GM19372 (cell line): ENCODE data around the gene NUCKS1.

Source experiments
- ATAC-seq: cut with Tn5 transposase; IDR thresholded peaks from one replicate; pipeline ENCODE4 v1.9.1; 2021; ENCODE audit warnings: mild to moderate bottlenecking, low read depth, moderate library complexity; ENCODE audit not compliant: unreplicated experiment

The NUCKS1 gene, protein sequence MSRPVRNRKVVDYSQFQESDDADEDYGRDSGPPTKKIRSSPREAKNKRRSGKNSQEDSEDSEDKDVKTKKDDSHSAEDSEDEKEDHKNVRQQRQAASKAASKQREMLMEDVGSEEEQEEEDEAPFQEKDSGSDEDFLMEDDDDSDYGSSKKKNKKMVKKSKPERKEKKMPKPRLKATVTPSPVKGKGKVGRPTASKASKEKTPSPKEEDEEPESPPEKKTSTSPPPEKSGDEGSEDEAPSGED

DNA sequence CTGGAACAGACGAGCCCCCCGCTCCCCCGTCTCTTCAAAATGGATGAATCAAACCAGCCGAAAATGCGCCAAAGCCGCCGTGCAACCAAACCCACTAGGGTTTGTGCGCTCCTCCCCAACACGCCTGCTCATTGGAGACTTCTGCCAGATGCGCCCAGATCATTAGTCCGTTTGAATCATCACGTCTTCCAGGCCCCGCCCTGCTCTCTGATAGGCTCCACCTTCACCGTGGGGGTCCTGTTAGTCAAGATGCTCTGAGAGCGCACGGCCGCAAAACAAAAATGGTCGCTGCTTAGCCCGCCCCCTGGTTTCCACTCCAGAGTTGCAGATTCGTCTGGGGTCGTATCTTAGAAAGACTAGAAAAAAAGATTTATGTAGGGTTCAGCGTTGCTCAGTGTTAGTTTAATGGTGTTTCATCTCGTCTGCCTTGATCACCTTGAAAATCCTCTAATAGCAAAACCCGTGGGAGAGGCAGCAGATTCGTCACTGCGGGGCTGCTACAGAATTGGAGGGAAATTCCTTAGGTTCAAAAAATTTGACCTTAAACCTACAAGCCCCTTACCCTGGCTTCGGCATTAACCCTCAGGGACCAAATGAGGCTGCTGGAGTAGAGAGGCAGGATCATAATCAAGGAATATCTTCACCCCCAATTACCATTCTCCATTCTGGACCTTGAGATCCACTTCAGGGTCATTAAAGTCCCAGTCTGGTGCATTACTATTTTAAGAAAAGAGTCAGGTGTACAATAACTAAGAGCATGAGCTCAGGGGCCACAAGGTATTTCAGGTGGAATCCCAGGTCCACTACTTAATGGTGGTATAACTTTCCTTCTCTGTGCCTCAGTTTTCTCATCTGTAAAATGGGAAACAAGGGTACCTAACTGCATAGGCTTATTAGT is at the start of gene NUCKS1:
Gene NUCKS1, minus strand, starts transcription at position 45 of the 898 bp plus-strand sequence. CDS start 209 bp downstream, outside the sequence.
- ATAC-seq, result peak; percentile 72

DNA sequence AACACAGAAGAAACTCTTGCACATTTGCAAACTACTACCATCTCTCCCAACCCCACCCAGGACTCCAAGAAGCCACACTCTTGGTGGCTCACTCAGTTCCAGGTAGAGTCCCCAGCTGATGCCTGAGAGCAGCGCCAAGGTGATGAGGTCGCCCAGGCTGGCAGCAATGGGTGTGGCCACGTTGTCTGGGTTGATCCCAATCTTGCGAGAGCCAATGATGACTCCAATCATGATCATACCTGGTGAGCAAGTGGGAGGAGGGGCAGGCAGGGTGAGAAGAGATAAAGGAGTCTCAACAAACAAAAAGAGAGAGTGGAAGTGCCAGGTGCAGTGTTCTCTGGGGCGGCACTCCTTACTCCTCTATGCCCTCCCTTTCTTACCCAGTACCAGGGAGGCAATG is 48.6 kb upstream of the NUCKS1 start:
- ATAC-seq, result no peak

DNA sequence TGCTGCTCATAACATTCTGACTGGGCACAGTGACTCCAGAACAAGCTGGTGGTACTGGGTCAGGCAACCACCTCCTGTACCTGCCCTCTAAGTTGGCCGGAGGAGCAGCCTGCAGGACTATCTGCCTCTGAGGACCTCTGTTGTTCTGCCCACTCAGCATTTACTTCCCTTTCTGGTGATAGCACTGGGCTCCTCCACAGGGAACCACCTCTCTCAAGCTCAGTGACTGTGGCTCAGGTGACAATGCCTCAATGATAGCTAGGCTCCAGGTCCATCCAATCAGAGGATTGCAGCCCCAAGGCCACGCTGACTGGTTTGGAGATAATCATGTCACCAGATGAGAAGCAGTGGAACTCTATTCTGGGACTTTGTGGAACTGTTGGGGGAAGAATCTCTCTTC is 47.2 kb upstream of the NUCKS1 start:
- ATAC-seq, result no peak

DNA sequence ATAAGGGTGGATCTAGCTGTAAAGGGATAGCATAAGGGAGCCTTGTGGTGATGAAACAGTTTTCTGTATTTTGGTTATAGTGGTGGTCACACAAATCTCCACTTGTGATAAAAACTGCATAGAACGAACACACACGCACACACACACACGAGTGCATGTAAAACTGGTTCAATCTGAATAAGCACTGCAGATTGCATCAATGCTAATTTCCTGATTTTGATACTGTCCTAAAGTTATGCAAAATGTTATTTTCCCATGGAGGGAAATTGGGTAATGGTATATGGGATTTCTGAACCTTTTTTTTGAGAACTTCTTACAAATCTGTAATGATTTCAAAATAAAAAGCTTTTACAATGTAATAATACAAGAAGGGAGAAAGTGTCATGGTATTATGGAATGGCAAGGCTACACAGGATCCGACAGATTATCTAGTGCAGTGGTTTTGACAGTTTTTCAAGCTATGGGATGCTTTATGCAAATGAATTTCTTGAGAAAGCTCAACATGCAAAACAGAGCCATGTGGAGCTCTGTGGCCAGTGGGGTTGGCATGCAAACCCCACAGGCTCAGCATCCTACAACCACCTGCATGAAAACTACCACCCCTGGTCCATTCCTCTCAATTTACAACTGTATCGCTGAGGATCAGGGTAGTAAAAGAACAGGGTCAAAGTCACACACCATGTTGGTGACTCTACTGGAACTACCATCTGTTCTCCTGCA is 44.2 kb upstream of the NUCKS1 start:
- no peak for ATAC-seq

DNA sequence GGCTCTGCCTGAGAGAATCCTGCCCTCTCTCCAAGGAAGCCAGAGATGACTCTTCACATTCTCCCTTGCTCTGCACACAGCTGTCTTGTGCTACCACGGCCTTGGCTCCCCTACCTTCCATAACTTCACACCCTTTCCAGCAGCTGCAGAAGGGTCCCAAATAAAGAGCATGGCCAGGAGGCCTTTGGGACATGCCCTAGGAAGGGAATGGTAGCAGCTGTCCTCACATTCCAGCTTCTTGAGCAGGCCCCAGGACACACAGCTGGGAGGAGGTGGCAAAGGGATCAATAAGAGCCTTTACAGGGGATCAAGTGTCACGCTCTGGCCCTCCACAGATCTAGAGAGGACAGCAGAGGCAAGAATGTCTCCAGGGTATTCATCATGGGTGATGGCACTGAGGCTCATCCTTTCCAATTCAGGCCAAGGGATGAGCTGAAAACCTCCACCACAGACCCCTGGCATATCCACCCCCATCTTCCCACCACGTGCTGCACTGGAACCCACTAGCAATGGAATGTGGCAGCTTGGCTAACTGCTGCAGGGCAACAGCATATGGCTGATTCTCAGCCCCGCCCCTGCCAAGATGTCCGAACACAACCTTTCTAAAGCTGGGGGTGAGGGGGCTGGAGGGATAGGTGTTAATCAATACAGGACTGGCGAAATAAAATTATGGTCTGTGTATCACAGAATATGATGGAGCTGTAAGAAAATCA is 43.1 kb upstream of the NUCKS1 start:
- no peak for ATAC-seq

DNA sequence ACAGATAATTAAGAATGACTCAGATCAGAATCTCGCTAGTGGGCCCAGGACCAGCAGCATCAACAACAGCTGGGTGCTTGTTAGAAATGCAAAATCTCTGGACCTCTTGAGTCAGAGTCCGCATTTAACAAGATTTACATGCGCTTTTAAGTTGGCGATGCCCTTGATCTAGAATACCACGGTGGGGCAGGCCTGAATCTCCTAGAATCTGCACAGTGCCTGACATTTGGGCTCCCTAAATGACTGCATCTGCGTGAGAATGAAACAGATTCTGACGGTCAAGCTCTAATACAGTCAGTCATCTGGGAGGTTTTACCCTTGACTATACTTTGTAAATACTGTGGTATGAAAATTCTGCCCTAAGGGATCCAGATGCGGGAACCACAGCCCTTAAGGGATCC is 42.5 kb upstream of the NUCKS1 start:
- ATAC-seq, result no peak

DNA sequence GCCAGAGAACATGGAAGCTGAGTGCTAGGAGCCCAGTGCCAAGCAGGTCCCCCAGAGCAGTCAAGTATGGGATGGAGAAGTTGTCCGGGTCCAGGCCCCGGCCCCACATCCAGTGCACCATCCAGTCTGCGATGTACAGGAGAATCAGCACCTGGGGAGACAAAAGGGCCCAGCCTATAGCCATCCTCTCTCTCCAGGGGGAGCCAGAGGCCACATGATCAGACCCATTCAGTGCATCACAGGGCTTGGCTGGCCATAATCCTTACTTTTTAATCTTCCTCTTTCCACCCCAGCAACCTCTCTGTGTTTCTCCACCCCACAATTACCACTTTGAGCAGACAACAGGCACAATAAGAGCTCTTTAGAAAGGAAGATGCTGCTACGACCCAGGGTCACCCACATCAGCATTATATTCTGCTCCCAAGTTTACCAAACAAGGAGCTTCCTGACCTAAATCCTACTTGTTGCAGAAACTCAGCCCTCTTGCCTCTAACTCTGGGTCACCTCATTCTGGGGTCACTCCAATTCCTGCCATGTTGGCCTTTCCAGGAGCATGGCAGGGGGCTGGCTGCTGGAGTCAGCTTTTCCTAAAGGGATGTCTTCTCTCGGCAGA is 41.7 kb upstream of the NUCKS1 start:
- no peak for ATAC-seq

DNA sequence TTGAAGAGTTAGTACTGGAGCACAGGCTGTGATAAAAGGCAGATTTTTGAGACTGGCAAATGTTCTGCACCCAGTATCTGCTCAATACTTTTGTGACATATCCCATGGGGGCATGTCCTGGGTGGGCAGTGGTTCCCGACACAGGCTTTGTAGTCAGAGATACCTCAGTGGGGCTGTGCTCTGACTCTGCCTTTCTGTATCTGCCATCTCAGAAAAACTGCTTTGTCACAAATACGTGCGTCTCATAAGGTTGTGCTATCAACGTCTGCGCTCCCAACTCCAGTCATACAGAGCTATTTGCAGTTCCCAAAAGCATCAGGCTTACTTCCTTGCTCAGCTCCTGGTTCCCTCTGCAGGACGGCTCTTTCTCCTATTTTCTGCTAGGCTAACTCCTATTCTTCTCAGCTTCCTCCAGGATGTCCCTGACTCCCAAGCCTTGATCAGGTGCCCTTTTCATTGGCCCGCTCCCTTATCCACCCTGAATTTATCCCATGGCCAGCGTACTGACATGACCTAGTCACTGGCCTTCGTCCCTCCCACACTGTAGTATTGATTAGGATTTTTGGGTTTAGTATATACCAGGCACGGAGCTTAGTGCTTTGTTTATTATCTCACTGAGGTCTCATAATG is 37.4 kb upstream of the NUCKS1 start:
- no peak for ATAC-seq

DNA sequence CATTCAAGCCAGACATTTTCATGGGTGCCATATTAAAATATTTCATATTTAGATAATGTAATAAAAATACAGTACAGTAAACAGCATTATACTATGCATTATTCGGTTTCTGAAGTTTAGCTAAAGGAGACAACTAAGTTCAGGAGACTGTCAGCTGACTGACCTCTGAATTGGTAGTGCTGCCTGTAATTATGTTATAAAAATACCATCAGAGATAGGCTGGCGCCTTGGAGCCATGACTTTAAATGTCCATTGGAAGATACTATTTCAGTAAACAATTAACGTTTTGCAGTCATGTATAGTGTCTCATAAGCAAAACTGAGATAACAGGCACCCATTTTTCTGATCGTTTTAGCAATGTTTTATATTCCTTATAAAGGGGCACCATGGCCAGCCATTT is 36.6 kb upstream of the NUCKS1 start:
- no peak for ATAC-seq

DNA sequence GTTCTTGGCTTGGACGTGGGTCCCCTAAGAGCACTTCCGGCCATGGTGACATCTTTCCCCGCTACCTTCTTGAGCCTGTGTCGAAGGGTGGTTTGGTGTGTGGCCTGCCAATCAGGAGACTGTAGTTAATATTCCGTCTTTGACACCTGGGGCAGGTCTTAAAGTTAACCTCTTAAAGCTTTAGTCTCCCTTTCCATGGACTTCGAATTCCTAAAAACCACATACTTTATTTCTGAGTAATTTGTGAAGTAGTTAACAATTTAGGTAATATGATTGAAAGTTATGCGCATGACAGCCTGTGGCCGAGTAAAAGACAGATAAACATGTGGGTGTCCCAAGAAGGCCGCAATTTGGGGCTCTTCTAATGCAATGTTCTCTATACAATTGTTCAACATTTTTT is 35.5 kb upstream of the NUCKS1 start:
- no peak for ATAC-seq

DNA sequence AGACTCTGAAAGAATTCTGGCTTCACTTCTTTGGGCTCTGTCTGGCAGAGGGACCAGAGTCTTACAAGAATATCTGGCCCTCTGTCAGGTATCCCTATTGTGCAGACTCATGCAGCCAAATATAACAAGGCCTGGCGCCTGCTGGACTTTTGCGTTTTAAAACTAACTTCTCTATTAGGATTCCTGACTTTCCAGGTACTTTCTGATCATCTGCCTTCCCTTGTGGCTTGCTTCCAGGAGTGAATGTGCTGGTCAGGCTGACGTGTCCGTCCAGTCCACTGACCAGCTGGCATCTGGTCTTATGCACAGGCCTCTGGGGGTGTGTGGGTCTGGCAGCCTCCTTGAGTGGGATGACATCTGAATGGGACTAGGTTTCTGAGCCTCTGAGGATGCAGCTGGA is 33.9 kb upstream of the NUCKS1 start:
- no peak for ATAC-seq

DNA sequence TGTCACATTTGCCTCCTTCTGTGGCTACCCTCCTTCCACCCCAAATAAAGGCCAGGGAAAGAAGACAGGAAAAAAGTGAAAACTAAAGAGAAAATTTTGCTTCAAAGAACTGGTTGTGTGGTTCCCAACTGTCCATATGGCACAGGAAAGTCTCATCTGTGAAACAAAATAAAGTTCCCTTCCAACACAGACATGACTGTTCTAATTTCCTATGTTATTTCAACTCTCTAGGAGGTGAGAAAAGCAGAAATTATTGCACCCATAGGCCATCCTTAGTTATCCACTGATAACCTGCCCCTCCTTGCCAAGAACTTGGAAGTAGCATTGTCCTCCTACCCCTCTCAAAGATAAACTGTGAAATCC is 33.4 kb upstream of the NUCKS1 start:
- no peak for ATAC-seq

DNA sequence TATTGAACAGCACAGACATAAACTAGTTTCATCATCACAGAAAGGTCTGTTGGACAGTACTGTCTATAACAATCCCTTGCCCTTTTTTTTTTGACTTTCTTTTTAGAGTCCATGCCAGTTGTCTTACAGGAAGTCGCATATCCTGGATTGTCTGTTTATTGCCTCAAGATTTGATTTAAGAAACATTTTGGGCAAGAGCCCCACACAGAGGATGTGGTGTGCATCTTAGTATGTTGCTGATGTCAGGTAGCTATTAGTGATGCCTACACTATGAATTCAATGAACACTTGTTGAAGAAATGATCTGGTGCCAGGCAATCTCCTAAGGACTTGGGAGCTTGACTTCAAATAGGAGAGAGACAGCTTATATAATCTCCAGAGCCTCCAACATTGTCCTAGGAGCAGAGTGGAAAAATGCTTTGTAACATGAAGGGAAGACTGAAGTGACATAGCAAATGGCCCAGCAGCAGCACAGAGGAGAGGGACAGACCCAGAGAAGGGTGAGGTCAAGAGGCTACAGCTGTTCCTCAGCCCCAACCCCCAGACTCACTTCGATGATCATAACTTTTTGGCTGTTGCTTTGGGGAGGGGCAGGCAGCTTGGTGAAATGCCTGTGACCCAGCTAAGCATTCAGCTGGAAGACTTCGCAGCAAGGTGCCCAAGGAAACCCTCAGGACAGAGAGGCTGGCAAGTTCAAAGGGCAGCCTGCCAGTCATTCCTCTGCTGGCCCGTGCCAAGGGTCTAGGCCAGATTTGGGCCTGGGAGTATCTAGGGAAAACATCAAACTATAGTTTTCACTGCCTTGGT is 32.8 kb upstream of the NUCKS1 start:
- ATAC-seq, result no peak

DNA sequence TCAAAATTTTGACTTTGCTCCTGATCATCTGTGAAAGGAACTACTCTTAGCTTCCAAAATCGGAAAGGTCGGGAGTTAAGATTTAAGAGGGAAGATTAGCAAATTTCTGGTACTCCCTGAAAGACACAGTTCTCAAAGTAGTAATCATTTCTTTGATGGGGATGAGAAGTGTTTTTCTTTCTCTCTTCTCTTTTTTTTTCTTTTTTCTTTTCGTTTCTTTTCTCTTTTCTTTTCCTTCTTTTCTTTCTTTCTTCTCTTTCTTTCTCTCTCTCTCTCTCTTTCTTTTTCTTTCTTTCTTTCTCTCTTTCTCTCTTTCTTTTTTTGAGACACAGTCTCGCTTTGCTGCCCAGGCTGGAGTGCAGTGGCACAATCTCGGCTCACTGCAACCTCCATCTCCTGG is 30.4 kb upstream of the NUCKS1 start:
- no peak for ATAC-seq

DNA sequence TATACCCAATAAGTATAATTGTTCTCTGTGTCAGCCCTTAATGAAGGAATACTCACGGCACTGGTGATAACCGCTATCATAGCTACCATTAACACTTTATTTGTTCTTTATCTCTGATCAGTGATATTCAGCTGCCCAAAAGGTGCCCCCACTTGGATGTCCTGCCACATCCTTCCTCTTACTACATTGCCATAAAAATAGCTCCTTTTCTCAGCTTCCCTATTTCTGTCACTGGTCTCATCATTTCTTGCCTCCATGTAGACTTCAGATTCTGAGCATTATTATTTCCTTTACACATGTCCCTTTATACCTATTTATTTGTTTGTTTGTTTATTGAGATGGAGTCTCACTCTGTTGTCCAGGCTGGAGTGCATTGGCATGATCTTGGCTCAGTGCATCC is 28.0 kb upstream of the NUCKS1 start:
- ATAC-seq, result no peak

DNA sequence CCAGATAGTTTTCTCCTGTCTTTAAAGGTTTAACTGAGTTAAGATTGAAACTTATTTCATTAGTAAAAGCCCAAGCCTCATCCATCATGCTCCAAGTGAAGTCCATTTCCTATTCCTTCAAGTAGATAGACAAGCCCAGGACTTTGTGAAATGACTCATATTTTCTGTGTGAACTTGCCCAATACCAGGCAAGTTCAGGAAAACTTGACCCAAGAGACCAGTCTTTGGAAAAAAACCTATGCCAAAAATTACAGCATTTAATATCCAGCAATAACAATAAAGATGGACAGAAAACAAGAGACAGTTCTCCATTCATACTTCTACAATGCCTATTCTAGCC is 25.7 kb upstream of the NUCKS1 start:
- no peak for ATAC-seq

DNA sequence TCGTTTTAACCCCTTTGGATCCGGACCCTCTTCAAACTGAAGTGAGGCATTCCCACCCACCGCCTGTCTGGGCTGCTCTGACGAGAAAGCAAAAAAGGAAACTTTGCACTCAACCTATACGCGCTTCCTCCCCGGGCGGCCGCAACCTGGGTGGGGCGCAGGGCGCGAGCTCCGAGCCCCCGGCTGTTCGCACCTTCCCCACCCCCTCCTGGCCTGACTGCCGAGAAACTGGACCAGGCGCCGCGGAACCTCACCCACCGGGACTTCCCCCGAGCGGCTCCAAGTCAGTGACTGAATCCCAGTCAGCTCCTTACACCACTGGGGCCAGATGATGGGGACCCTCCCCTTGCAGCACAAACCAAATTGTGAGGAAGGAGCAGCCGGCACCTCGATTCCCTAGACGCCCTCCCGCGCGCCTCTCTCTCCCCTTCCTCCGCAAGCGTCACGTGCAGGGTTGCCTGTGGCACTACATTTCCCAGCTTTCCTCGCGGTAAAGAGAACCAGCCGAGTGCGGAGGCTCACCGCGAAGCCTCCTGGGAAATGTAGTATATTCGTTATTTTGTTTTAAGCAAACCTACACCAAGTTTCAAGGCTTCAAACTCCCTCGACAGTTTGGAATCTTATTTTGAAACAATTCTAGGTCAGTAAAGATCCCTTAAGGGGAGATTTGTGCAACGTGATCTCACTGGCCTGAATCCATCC is 25.2 kb upstream of the NUCKS1 start, which contains the start of gene RAB29:
Gene RAB29, minus strand, starts transcription at position 468 of the 702 bp plus-strand sequence. CDS start 526 bp downstream, outside the sequence.
- ATAC-seq, result peak; percentile 71

DNA sequence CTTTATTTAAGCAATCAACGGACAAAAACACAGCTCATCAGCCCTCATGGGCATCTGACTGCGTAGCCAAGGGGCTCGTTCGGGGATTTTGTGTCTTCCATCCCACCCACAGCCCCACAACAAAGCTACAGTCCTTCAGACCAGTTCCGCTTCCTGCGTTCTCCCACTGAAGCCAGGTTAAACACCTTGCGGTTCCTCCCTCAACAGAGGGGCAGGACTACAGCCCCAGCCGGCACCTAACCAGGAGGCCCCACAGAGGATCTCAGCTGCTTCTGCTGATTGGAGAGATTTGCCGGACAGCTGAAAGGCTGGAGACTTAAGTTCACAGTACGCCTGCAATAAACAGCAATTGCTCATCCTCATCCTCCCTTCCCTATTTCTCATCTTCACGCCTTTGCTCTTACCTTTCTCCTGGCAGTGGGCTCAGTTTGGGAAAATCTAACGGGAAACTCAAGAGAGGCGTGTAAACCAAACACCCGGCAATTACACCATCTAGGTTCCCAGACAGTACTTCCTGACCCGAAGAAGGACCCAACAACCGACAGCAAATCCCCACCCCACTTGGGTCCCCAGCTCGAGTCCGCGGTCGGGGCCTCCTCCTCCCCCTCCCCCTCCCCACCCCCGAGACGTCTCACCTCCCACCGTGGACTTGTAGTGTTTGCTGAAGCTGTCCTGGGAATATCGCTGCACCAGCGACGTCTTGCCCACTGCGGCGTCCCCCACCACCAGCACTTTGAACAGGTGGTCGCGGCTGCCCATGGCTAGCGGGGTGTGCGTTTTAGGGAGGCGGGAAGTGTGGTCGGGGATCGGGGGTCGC is 24.4 kb upstream of the NUCKS1 start:
- peak; percentile 39 for ATAC-seq
